GM21619 (cell line): ENCODE data around the gene OGA.
"Not testable (repeated sequence)": the region's sequence is repeated elsewhere in the genome, so short reads cannot be mapped to it uniquely, and the experiment has no call there.

Experiments used
- ATAC-seq: cut with Tn5 transposase; IDR thresholded peaks from one replicate; pipeline ENCODE4 v1.9.1; 2021; ENCODE audit not compliant: unreplicated experiment

OGA gene

GRCh38 chr10:101807158-101807557 lies 11.1 kb downstream of the OGA start:
- no peak for ATAC-seq

GRCh38 chr10:101803511-101803910 lies 14.7 kb downstream of the OGA start:
- ATAC-seq = no peak

- ATAC-seq = no peak
Measured at GRCh38 chr10:101797403-101798059, 20.7 kb downstream of the OGA start.

GRCh38 chr10:101793526-101793925 lies 24.7 kb downstream of the OGA start:
- no peak for ATAC-seq

- no peak for ATAC-seq
Measured at GRCh38 chr10:101789686-101790085, 28.6 kb downstream of the OGA start.

- ATAC-seq = not testable (repeated sequence)
Measured at GRCh38 chr10:101789231-101789630, 29.0 kb downstream of the OGA start.

- ATAC-seq = no peak
Measured at GRCh38 chr10:101785801-101786200, 32.4 kb downstream of the OGA start.

GRCh38 chr10:101784558-101784957 lies 33.7 kb downstream of the OGA start:
- no peak for ATAC-seq

GRCh38 chr10:101783736-101784118 lies 34.5 kb downstream of the OGA start:
- no peak for ATAC-seq

GRCh38 chr10:101782811-101783735 lies 35.2 kb downstream of the OGA start, which contains the start of gene NPM3:
Gene NPM3 (minus strand): TSS chr10:101783446. CDS start chr10:101783390, 56 bp downstream.
- ATAC-seq = peak; percentile 57

GRCh38 chr10:101781984-101782810 lies 36.0 kb downstream of the OGA start:
- ATAC-seq = no peak

GRCh38 chr10:101781655-101781983 lies 36.6 kb downstream of the OGA start:
- no peak for ATAC-seq

GRCh38 chr10:101780818-101781654 lies 37.2 kb downstream of the OGA start:
- peak; percentile 29 for ATAC-seq

- ATAC-seq = no peak
Measured at GRCh38 chr10:101780187-101780817, 37.9 kb downstream of the OGA start.

- ATAC-seq = peak; percentile 36
Measured at GRCh38 chr10:101779544-101780186, 38.6 kb downstream of the OGA start.

GRCh38 chr10:101778781-101779543 lies 39.3 kb downstream of the OGA start:
- no peak for ATAC-seq

- ATAC-seq = no peak
Measured at GRCh38 chr10:101778151-101778780, 40.0 kb downstream of the OGA start.

- no peak for ATAC-seq
Measured at GRCh38 chr10:101777619-101778145, 40.6 kb downstream of the OGA start.
